A172 (cell line): ENCODE measurements around the gene ANO10. TPM values are rescaled to one million over a fixed set of nuclear protein-coding genes. Genes with fewer than 3 reads are reported as not detected.
"Not testable (repeated sequence)": the region's sequence is repeated elsewhere in the genome, so short reads cannot be mapped to it uniquely, and the experiment has no call there.

Experiments
- DNase-seq: peaks from one replicate; pipeline ENCODE4 v3.0.0-alpha.2; 2015; ENCODE audit warnings: low spot score
- total RNA-seq: library from RNA; depleted of rRNA; stranded (reverse); fragments of >200 nt; shearing (Covaris generic); gene quantifications from 2 replicates; pipeline ENCODE4 v1.2.3, GENCODE V29; 2014

The ANO10 gene
- total RNA-seq, 1 experiment from 2014 or later = 31.1 TPM

- no peak for DNase-seq
Observed at GRCh38 chr3:43521941-43522340, 99.9 kb downstream of the ANO10 start.

DNA sequence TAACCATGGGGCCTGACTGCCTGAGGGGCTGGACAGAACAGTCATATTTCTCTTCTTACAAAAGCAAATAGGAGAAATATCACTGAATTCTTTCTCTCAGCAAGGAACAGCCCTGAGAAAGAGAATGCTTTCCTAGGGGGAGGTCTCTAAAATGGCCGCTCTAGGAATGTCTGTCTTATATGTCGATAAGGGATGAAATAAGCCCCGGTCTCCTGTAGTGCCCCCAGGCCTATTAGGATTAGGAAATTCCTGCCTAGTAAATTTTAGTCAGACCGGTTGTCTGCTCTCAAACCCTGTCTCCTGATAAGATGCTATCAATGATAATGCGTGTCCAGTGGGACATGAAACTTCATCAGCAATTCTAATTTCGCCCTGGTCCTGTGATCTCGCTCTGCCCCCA is 103.3 kb downstream of the ANO10 start:
- not testable (repeated sequence) for DNase-seq

DNA sequence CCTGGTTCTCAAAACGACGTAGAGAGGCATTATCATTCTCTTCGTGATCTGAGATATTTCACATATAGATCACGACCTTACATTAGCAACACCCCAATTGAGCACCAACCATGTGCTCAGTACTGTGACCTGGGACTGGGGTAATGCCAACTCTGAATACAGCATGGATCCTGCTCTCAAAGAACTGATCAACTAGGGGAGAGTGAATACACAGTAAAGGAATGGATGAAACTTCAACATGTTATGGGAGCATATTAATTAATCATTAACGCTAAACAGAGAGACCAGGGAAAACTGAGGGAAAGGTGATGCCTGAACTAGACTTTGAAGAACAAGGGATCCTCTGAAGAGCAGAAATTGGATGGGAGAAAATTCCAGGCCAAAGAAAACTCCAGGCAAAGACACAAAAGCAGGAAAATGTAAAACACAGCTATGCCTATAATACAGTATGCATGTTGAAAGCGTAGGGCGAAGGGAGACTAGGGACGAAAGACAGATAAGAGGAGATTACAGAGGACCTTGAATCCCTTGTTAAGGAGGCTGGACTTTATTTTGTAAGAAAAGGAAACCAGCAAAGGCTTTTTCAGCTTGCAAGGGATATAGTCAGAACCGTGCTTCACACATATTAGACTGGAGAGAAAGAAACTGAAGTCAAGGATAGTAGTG is 105.7 kb downstream of the ANO10 start:
- DNase-seq = no peak

DNA sequence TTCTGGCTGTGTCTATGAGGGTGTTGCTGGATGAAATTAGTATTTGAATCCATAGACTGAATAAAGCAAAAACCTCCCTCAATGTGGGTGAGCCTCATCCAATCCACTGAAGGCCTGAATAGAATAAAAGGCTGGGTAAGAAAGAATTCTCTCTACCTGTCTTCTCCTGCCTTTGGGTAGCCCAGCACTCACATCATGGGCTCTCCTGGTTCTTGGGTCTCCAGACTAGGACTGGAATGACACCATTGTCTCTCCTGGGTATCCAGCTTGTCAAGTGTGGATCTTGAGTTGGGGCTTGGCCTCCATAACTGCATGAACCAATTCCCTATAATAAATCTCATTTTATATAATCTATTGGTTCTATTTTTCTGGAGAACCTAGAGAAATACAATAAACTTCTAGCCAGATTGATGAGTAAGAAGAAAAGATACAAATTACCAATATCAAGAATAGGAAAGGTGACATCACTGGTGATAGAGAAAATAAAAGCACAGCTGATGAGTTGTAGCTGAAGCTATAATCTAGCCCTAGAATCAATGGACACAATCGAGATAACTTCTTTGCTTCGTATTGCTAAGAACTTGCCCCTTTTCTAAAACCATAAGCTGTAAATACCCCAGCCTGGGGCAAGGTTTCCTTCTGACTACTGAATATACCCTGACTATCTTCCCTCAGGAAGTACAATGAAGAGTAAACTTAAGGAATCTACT is 106.4 kb downstream of the ANO10 start:
- no peak for DNase-seq

GRCh38 chr3:43512754-43513404 is 108.9 kb downstream of the ANO10 start:
- peak; percentile 17 for DNase-seq

- DNase-seq = no peak
Observed at GRCh38 chr3:43506644-43507043, 115.2 kb downstream of the ANO10 start.

DNA sequence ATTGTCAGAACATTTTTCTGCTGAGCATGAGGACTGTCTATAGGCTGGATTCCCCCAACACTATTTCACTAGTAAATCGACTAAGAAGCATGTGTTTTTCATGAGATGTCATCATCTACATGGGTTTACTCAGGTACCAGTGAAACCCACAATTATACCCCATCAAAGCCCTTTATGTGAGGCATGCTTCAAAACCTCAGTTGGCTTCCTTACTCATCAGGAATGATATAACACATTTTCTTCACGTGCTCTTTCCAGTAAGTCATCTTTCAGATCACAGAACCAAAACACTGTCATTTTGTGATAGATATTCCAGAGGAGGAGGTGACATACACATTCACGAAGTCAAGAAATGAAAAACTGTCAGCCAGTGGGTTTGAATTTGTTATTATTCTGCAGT is 116.5 kb downstream of the ANO10 start:
- peak; percentile 4 for DNase-seq

DNA sequence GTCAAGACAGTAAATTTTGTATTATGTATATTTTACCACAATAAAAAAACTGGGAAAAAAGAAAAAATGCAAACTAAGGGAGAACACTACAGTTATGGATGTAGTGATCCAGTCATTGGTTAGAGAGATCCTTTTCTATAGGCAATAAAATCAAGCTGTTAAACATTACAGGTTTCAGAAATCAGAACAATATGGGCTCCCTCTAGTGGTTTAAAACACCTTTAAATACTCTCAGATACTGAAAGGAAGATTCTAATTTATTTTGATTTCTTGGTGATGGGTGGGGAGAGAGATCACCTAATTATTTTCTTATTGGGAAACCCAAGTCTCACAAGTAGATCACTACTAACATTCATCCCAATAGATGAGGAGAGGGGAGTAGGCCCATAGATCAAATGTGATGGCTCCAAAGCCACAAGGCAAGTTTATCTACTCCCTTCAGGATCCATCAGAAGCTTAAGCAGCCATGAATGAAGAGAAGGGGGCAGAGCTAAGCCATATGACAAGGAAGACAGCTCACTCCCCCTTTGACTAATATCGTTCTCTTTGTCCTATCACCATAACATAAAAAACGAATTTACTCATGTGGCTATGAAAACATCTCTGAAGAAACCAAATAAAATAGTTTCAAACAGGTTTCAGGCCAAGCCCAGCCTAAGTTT is 118.6 kb downstream of the ANO10 start:
- DNase-seq = peak; percentile 9

GRCh38 chr3:43499256-43499655 is 122.6 kb downstream of the ANO10 start:
- no peak for DNase-seq

DNA sequence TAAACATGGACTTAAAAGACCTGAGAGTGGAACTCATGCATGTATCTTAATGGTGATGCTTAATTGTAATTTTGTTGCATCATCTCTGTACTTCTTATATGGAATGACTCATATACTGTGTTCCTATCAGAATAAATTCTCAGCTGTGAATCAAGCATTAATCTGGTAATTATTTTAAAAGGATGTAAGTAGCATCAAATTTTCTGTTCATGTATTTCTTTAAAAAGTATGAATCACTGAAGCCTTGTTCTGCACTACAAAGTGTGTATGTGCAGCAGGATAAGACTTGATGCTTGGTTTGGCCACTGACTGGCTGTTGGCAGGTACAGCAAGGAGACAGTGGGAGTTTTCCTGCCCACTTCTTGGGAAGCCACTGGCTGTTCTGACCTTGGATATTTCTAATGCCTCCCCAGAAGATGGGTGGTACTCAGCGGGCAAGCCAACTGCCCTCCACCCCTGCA is 123.9 kb downstream of the ANO10 start:
- DNase-seq = no peak

GRCh38 chr3:43497422-43497821 is 124.4 kb downstream of the ANO10 start:
- no peak for DNase-seq

DNA sequence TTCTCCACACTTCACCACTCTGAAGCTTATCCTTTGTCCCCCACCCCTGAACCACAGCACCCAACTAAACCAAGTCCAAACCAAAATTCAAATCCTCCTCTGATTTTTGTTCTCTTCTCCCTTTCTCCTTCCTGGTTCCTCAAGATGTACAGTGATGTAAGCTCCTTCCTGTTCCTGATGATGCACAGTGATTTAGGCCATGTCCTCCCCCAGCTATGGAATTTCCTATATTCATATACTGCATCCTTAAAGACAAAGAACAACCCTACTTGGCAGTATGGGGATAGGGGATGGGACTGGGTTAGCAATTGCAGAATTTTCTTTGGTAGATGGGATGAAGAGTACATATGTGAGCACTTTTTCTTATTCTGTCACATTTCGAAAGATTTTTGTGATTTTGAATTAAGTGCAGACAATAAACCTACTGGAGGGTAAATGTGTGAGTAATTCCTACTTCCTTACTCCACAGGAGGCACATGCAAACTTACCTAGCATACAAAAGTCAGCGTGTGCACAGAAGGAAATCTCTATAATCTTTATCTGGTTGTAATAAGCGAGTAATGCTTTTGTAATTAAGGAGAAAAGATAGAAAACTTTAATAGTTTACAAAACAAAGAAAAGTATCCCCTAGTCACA is 125.0 kb downstream of the ANO10 start:
- DNase-seq = no peak

DNA sequence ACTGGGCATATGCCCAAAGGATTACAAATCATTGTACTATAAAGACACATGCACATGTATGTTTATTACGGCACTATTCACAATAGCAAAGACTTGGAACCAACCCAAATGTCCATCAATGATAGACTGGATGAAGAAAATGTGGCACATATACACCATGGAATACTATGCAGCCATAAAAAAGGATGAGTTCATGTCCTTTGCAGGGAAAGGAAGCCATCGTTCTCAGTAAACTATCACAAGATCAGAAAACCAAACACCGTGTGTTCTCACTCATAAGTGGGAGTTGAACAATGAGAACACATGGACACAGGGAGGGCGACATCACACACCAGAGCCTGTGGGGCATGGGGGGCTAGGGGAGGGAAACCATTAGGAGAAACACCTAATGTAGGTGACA is 128.9 kb downstream of the ANO10 start:
- DNase-seq = not testable (repeated sequence)

- not testable (repeated sequence) for DNase-seq
Observed at GRCh38 chr3:43491807-43492206, 130.0 kb downstream of the ANO10 start.

DNA sequence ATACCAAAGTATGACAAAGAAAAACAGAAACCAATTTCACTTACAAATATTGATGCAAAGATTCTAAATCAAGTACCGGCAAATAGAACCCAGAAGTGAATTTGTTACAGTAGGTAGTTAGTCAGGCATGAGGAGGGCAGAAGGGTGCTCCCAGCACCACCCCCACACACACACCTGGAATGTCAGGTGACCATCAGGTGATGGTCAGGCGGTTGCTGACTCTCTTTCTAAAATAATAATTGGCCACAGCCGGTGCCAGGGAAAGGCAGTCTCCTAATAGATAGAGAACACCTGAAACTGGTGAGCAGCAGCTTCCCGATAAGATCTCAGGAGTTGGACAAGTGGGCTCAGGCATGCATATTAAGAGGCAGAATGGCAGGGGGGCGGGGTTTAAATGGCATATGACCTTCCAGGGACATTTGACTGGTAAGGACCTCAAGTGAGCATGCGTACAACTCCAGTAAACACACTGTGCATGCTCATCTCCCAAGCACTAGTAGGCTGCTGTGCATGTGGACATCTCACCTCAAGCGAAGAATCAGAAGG is 131.1 kb downstream of the ANO10 start:
- DNase-seq = no peak

- DNase-seq = no peak
Observed at GRCh38 chr3:43489930-43490329, 131.9 kb downstream of the ANO10 start.

- DNase-seq = no peak
Observed at GRCh38 chr3:43485931-43486330, 135.9 kb downstream of the ANO10 start.

- DNase-seq = no peak
Observed at GRCh38 chr3:43484926-43485488, 136.8 kb downstream of the ANO10 start.

- DNase-seq = no peak
Observed at GRCh38 chr3:43481375-43481774, 140.4 kb downstream of the ANO10 start.

DNA sequence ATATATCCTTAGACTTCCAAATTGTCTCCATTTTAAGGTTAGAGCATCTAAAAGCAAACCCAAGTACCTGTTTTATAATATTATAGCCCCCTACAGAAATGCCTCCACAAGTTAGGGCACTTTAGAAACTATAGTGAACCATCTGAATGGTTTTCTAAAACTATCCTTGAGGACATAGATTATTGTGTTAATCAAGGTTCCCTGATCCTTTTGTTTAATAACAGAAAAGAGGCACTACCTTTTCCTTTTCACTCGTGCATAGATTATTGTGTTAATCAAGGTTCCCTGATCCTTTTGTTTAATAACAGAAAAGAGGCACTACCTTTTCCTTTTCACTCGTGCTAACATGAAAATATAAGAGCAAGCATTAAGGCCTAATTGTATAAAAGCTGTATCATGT is 143.0 kb downstream of the ANO10 start:
- DNase-seq = not testable (repeated sequence)

- DNase-seq = no peak
Observed at GRCh38 chr3:43478118-43478785, 143.6 kb downstream of the ANO10 start.
